Nephron progenitor cell (in vitro differentiated cells): Measurements from ENCODE around the gene SOCS6.
A peak's percentile ranks its signal among the peaks of the same experiment; 100 is the strongest.

Source experiments
- DNase-seq: peaks from one replicate; pipeline ENCODE4 v3.0.0; 2021
- H3K27ac Mint-ChIP-seq: 2 replicates; pipeline ENCODE4 v1.8.0; 2021; ENCODE audit warnings: mild to moderate bottlenecking, moderate library complexity, mixed read lengths
- H3K27me3 Mint-ChIP-seq: 2 replicates; pipeline ENCODE4 v1.8.0; 2021; ENCODE audit warnings: mild to moderate bottlenecking, low read depth, mixed read lengths; ENCODE audit not compliant: poor library complexity
- H3K36me3 Mint-ChIP-seq: 2 replicates; pipeline ENCODE4 v1.8.0; 2021; ENCODE audit warnings: low read depth, mixed read lengths
- H3K4me1 Mint-ChIP-seq: 2 replicates; pipeline ENCODE4 v1.8.0; 2021; ENCODE audit warnings: mixed read lengths
- H3K4me3 Mint-ChIP-seq: 2 replicates; pipeline ENCODE4 v1.8.0; 2021; ENCODE audit warnings: mild to moderate bottlenecking, moderate library complexity, mixed read lengths
- H3K9me3 Mint-ChIP-seq: 2 replicates; pipeline ENCODE4 v1.8.0; 2021; ENCODE audit warnings: mild to moderate bottlenecking, moderate library complexity, mixed read lengths
- TF ChIP-seq, protein P1 (sequence below): fragments of 200-600 bp; sonication (generic); IDR thresholded peaks from 2 replicates; pipeline ENCODE4 v1.5.0; 2021; ENCODE audit warnings: antibody characterized with exemption

Gene SOCS6

DNA sequence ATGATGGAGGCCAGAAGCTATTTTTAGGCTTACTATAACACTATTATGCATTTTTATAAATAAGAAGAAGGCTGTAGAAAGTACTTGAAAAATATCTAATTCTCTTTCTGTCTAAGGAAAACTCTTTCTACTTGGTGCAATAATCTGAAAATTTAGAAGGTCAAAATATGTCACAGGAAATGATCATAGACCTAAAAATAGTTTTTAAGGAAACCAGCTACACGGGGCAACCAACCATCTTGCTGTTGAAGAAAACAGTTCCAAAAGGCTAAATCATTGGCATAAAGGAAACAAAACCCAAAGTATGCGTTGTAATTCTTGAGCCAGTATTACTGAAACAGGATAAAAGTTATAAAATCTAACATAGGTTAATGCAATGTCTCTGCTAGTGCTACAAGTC lies 40.2 kb downstream of the SOCS6 start:
- TF ChIP-seq, protein P1, sequence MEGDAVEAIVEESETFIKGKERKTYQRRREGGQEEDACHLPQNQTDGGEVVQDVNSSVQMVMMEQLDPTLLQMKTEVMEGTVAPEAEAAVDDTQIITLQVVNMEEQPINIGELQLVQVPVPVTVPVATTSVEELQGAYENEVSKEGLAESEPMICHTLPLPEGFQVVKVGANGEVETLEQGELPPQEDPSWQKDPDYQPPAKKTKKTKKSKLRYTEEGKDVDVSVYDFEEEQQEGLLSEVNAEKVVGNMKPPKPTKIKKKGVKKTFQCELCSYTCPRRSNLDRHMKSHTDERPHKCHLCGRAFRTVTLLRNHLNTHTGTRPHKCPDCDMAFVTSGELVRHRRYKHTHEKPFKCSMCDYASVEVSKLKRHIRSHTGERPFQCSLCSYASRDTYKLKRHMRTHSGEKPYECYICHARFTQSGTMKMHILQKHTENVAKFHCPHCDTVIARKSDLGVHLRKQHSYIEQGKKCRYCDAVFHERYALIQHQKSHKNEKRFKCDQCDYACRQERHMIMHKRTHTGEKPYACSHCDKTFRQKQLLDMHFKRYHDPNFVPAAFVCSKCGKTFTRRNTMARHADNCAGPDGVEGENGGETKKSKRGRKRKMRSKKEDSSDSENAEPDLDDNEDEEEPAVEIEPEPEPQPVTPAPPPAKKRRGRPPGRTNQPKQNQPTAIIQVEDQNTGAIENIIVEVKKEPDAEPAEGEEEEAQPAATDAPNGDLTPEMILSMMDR = no peak
- H3K36me3 Mint-ChIP-seq = peaks cover 96% of the 10 kb centered on the region
- no peak for DNase-seq
- peaks cover 17% of the 10 kb centered on the region for H3K4me1 Mint-ChIP-seq
- H3K9me3 Mint-ChIP-seq = peaks cover 34% of the 10 kb centered on the region
- H3K27ac Mint-ChIP-seq = no peak overlapping the region
- no peaks in the 10 kb centered on the region for H3K27me3 Mint-ChIP-seq
- no peak overlapping the region for H3K4me3 Mint-ChIP-seq

DNA sequence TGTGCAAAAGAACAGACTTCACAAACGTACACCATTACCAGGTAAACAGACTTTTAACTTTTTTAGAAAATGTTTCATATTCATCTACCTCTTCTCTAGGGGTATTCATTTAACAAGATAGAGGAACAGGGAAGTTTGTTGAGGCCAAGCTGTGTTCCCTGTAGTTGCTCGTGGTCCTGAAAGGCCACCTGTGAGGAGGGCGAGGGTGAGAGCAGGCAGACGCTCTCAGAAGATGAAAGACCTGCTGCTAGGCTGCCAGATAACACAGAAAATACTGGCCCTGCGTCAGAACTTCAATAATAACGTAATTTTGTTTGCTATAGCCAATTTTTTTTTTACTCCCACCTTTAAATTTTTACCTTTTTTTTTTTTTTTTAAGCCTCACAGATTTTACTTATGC lies 42.0 kb downstream of the SOCS6 start:
- DNase-seq = no peak
- Mint-ChIP-seq H3K27me3 (no peaks in the 10 kb centered on the region), H3K4me1 (peaks cover 20% of the 10 kb centered on the region), H3K36me3 (peaks cover 91% of the 10 kb centered on the region), H3K4me3 (no peak overlapping the region), H3K27ac (peak overlapping the region; percentile 90), H3K9me3 (peaks cover 38% of the 10 kb centered on the region)
- TF ChIP-seq, protein P1 = no peak

DNA sequence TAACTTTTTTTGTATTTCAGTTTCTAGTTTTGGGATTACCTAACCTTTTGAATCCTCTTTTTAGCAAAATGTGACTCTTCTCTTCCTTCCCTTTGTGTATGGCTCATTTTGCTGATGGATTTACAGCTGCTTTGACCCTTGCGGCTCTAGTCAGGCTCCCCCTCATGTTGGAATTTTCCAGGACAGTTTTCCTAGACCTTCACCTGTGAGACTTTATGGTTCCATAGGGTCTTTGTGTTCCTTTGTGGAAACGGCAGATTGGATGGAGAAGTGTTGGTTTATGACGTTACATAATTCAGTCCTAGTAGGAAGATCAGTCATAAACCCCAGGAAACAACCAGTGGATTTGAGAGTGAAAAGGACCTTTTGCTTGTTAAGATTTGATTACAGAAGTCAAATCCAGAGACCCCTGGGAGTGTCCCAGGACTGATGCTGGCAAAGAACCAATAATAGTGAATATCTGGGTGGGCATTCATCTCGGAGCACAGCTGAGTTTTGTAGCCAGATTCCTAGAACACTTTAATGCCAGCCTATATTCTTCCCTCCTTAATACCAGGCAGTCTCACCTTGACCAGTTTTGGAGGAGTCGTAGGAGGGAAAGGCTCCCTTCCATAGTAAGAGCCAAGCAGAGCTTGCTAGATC lies 42.7 kb downstream of the SOCS6 start:
- H3K4me1 Mint-ChIP-seq = peaks cover 27% of the 10 kb centered on the region
- H3K27me3 Mint-ChIP-seq = no peaks in the 10 kb centered on the region
- H3K36me3 Mint-ChIP-seq = peaks cover 89% of the 10 kb centered on the region
- H3K27ac Mint-ChIP-seq = peak overlapping the region; percentile 90
- TF ChIP-seq, protein P1 = no peak
- peak overlapping the region; percentile 27 for H3K4me3 Mint-ChIP-seq
- DNase-seq = no peak
- H3K9me3 Mint-ChIP-seq = peaks cover 38% of the 10 kb centered on the region

DNA sequence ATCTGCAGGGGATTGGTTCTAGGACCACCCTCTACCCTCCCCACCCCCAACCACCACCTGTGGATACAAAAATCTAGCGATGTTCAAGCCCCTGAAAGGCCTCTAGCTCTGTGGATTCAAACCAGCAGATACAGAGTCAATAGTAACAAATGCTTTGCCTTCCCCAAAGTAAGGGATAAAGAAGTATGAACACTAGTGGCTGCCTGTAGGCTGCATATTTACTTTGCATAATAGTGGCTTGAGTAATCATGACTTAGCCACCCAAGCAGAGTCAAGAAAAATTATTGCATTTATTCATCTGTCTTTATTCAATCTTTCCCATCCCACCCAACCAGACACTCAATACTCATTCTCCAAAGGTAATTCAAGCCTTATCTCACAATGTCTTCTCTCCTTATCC lies 43.8 kb downstream of the SOCS6 start:
- peaks cover 85% of the 10 kb centered on the region for H3K36me3 Mint-ChIP-seq
- DNase-seq = no peak
- peaks cover 38% of the 10 kb centered on the region for H3K9me3 Mint-ChIP-seq
- H3K4me1 Mint-ChIP-seq = peaks cover 34% of the 10 kb centered on the region
- TF ChIP-seq, protein P1 = no peak
- H3K4me3 Mint-ChIP-seq = no peak overlapping the region
- H3K27ac Mint-ChIP-seq = no peak overlapping the region
- H3K27me3 Mint-ChIP-seq = no peaks in the 10 kb centered on the region

DNA sequence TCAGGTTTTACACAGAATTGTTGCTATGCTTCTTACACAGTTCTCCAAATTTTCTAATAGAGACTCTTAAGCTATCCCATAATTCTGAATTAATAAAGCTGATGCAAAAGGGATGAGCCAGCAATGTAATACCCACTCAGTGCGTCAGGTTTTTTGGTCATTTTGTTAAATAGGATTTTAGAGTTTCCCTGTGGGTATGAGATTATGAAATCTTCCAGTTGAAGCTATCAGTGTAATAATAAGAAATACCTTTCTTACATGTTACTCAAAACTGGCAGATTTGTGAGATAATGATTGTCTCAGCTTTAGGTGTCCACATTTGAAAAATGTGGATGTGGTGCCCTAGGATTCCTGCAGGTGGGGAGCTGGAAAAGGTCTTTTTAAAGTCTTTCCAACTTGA lies 44.5 kb downstream of the SOCS6 start:
- Mint-ChIP-seq H3K27me3 (no peaks in the 10 kb centered on the region), H3K9me3 (peaks cover 38% of the 10 kb centered on the region), H3K4me3 (no peak overlapping the region), H3K36me3 (peaks cover 84% of the 10 kb centered on the region), H3K27ac (no peak overlapping the region), H3K4me1 (peaks cover 34% of the 10 kb centered on the region)
- no peak for DNase-seq
- TF ChIP-seq, protein P1 = no peak

DNA sequence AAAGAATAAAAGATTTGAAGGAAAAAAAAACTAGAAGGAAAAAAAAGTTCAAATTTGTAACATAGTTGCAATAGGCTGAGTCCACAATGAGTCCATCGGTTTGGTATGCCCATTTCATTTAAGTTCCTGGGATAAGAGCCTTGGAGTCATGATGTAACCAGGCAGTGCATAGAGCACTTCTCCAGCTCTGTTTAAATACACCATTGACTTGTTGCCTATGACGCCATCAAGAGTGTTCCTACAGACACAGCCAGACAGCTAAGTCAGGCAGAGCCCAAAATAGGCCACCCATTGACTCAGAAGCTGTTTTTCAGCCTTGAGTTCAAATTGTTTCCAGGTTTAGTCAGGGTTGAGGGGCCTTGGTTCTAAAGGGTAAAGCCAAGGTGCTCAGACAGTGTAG lies 44.9 kb downstream of the SOCS6 start:
- Mint-ChIP-seq H3K4me3 (no peak overlapping the region), H3K4me1 (peaks cover 34% of the 10 kb centered on the region), H3K27me3 (no peaks in the 10 kb centered on the region), H3K27ac (no peak overlapping the region), H3K36me3 (peaks cover 84% of the 10 kb centered on the region), H3K9me3 (peaks cover 40% of the 10 kb centered on the region)
- DNase-seq = no peak
- TF ChIP-seq, protein P1 = no peak
